Measurements from ENCODE around the gene SLC35F4. TPM values are rescaled to one million over a fixed set of nuclear protein-coding genes. Genes with fewer than 3 reads are reported as not detected.

The SLC35F4 gene
- total and polyA plus RNA-seq, 2 donors (not counting 1 experiment from before 2014, with no cell fraction given), result not detected

DNA sequence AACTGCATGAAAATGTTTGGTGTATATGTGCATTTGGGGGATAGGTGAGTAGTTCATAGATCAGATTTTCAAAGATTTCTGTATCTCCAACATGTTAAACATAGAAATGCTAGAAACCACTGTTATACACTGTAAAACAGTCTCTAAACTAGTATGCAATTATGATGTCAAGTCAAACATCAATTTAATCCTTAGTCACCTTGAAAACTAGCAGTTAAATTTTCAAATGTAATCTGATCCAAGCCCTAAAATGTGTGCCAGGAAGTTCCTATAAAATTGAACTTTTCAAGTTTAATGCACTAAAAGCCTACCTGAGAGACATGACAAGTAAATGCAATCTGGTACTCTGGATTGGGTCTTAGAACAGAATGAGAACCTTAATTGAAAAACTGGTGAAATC, 14.5 kb downstream of the SLC35F4 start:
- H3K27ac Mint-ChIP-seq, result no peak overlapping the region
- H3K79me2 ChIP-seq (ENCODE audit: control insufficient read depth, insufficient read depth, low read length), result no peaks in the 10 kb centered on the region
- H3K27me3 ChIP-seq (replicated peaks in 1 of 4; ENCODE audit: control extremely low read depth in 1 of 4, control insufficient read depth in 3 of 4, insufficient read depth in 4 of 4, low read length in 3 of 4), result no peaks in the 10 kb centered on the region
- H3K4me1 Mint-ChIP-seq, result no peaks in the 10 kb centered on the region
- no peak for DNase-seq
- H3K9me3 ChIP-seq (ENCODE audit: control extremely low read depth in 1 of 3, control insufficient read depth in 2 of 3, insufficient read depth in 1 of 3, low read length in 2 of 3), result peaks cover 0 to 3% (median 0%) of the 10 kb centered on the region in 3 donors
- no peak for TF ChIP-seq EZH2 (IDR thresholded peaks at IDR 0.05; ENCODE audit: borderline replicate concordance, insufficient read depth, low read depth, low read length, poor library complexity, severe bottlenecking)
- TF ChIP-seq, protein P1, sequence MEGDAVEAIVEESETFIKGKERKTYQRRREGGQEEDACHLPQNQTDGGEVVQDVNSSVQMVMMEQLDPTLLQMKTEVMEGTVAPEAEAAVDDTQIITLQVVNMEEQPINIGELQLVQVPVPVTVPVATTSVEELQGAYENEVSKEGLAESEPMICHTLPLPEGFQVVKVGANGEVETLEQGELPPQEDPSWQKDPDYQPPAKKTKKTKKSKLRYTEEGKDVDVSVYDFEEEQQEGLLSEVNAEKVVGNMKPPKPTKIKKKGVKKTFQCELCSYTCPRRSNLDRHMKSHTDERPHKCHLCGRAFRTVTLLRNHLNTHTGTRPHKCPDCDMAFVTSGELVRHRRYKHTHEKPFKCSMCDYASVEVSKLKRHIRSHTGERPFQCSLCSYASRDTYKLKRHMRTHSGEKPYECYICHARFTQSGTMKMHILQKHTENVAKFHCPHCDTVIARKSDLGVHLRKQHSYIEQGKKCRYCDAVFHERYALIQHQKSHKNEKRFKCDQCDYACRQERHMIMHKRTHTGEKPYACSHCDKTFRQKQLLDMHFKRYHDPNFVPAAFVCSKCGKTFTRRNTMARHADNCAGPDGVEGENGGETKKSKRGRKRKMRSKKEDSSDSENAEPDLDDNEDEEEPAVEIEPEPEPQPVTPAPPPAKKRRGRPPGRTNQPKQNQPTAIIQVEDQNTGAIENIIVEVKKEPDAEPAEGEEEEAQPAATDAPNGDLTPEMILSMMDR (IDR thresholded peaks at IDR 0.05), result no peak
- intact Hi-C loops (cut with micrococcal nuclease), result no loop called here
- no peaks in the 10 kb centered on the region for H3K36me3 ChIP-seq (replicated peaks in 1 of 2; ENCODE audit: control extremely low read depth in 1 of 2, control insufficient read depth in 1 of 2, extremely low read depth in 1 of 2, insufficient read depth in 2 of 2, low read length in 1 of 2)
- ChIA-PET CTCF (no interaction called here), POLR2A (no interaction called here)
- no peaks in the 10 kb centered on the region for H3K4me1 ChIP-seq (ENCODE audit: control insufficient read depth in 2 of 2, insufficient read depth in 2 of 2, low read length in 2 of 2)
- no peak overlapping the region for H3K4me3 Mint-ChIP-seq
- H3K27ac ChIP-seq (ENCODE audit: low read length in 2 of 2), result no peak overlapping the region
- H3K4me2 ChIP-seq (replicated peaks; ENCODE audit: low read depth, low read length, poor library complexity, severe bottlenecking), result no peak overlapping the region
- H3K27me3 Mint-ChIP-seq, result peaks cover 3% of the 10 kb centered on the region
- H3K9ac ChIP-seq (ENCODE audit: low read length), result no peak overlapping the region
- H3K4me3 ChIP-seq (ENCODE audit: control extremely low read depth in 1 of 5, extremely low read depth in 1 of 5, insufficient read depth in 1 of 5, low read depth in 2 of 5, low read length in 4 of 5), result no peak overlapping the region
- no peak for ATAC-seq (ENCODE audit: low read depth)
- H4K20me1 ChIP-seq (ENCODE audit: control insufficient read depth, insufficient read depth, low read length, poor library complexity, severe bottlenecking), result no peaks in the 10 kb centered on the region
- no peak overlapping the region for H2AFZ ChIP-seq (ENCODE audit: insufficient read depth, low read depth, low read length, poor library complexity, severe bottlenecking)
- H3K9me3 Mint-ChIP-seq (ENCODE audit: insufficient read depth), result no peaks in the 10 kb centered on the region

DNA sequence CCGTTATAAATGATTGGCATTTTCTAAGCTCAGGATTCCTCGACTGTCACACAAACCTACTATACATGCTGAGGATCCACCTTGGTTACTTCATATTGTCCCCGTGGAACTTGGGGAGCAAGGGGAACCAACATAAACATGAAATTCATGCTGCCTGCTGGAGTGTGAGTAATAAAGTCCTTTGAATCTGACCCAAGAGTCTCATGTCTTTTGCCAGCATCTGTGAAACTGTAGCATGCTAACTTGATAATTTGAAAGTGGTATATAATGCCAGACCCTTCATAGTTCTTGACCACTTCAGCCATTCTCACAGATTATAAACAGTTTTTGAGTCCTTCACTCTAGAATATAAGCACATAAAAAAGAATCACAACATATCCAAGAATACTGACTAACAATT, 17.1 kb downstream of the SLC35F4 start:
- H3K4me1 Mint-ChIP-seq, result no peaks in the 10 kb centered on the region
- Histone ChIP-seq H2AFZ (ENCODE audit: insufficient read depth, low read depth, low read length, poor library complexity, severe bottlenecking) (no peak overlapping the region), H3K79me2 (ENCODE audit: control insufficient read depth, insufficient read depth, low read length) (no peaks in the 10 kb centered on the region), H3K4me3 (ENCODE audit: control extremely low read depth in 1 of 5, extremely low read depth in 1 of 5, insufficient read depth in 1 of 5, low read depth in 2 of 5, low read length in 4 of 5) (no peak overlapping the region), H4K20me1 (ENCODE audit: control insufficient read depth, insufficient read depth, low read length, poor library complexity, severe bottlenecking) (no peaks in the 10 kb centered on the region), H3K4me2 (replicated peaks; ENCODE audit: low read depth, low read length, poor library complexity, severe bottlenecking) (no peak overlapping the region), H3K36me3 (replicated peaks in 1 of 2; ENCODE audit: control extremely low read depth in 1 of 2, control insufficient read depth in 1 of 2, extremely low read depth in 1 of 2, insufficient read depth in 2 of 2, low read length in 1 of 2) (no peaks in the 10 kb centered on the region), H3K9me3 (ENCODE audit: control extremely low read depth in 1 of 3, control insufficient read depth in 2 of 3, insufficient read depth in 1 of 3, low read length in 2 of 3) (peaks cover 0 to 3% (median 0%) of the 10 kb centered on the region in 3 donors), H3K4me1 (ENCODE audit: control insufficient read depth in 2 of 2, insufficient read depth in 2 of 2, low read length in 2 of 2) (no peaks in the 10 kb centered on the region), H3K27me3 (replicated peaks in 1 of 4; ENCODE audit: control extremely low read depth in 1 of 4, control insufficient read depth in 3 of 4, insufficient read depth in 4 of 4, low read length in 3 of 4) (no peaks in the 10 kb centered on the region), H3K9ac (ENCODE audit: low read length) (no peak overlapping the region), H3K27ac (ENCODE audit: low read length in 2 of 2) (no peak overlapping the region)
- H3K9me3 Mint-ChIP-seq (ENCODE audit: insufficient read depth), result no peaks in the 10 kb centered on the region
- intact Hi-C loops (cut with micrococcal nuclease), result no loop called here
- ChIA-PET CTCF (no interaction called here), POLR2A (no interaction called here)
- DNase-seq (no peak), ATAC-seq (ENCODE audit: low read depth) (no peak)
- no CpG with 5 or more reads among the region's 3 CpGs for WGBS (ENCODE audit: insufficient coverage)
- TF ChIP-seq EZH2 (IDR thresholded peaks at IDR 0.05; ENCODE audit: borderline replicate concordance, insufficient read depth, low read depth, low read length, poor library complexity, severe bottlenecking), result no peak
- TF ChIP-seq, protein P1 (IDR thresholded peaks at IDR 0.05), result no peak
- no peak overlapping the region for H3K4me3 Mint-ChIP-seq
- H3K27me3 Mint-ChIP-seq, result no peaks in the 10 kb centered on the region
- no peak overlapping the region for H3K27ac Mint-ChIP-seq
